HepG2 (cell line): Measurements from ENCODE around the gene NKD1. TPM values are rescaled to one million over a fixed set of nuclear protein-coding genes. Genes with fewer than 3 reads are reported as not detected.
A peak's percentile ranks its signal among the peaks of the same experiment; 100 is the strongest.

Source experiments
- EZH2 ChIP-seq: conservative IDR thresholded peaks from 2 replicates; pipeline ENCODE4 v1.6.1; 2012; ENCODE audit warnings: mild to moderate bottlenecking, low read depth, low read length, moderate library complexity
- FOXA1 ChIP-seq, 2 experiments: fragments of 450-650 bp in 1 of 2; sonication (generic) in 1 of 2; formaldehyde crosslinking in 1 of 2; IDR thresholded peaks; 2 replicates each; pipeline versions ENCODE4 v1.4.0 to v1.6.1; 2016 to 2020; ENCODE audit warnings: missing genetic modification reagents in 1 of 2
- GLMP ChIP-seq: sonication (generic); formaldehyde crosslinking; IDR thresholded peaks from 2 replicates; pipeline ENCODE4 v1.9.0; 2021; ENCODE audit warnings: missing genetic modification reagents, mild to moderate bottlenecking, borderline replicate concordance
- KLF13 ChIP-seq: sonication (generic); formaldehyde crosslinking; IDR thresholded peaks from 2 replicates; pipeline ENCODE4 v1.4.0; 2020; ENCODE audit warnings: mild to moderate bottlenecking, missing genetic modification reagents
- KLF15 ChIP-seq: sonication (generic); formaldehyde crosslinking; IDR thresholded peaks from 2 replicates; pipeline ENCODE4 v1.8.1; 2023; ENCODE audit warnings: borderline replicate concordance, mild to moderate bottlenecking, inconsistent platforms, missing genetic modification reagents, mixed read lengths
- MLX ChIP-seq: IDR thresholded peaks from 2 replicates; pipeline ENCODE4 v1.6.1; 2016
- NR1H2 ChIP-seq: sonication (generic); formaldehyde crosslinking; IDR thresholded peaks from 2 replicates; pipeline ENCODE4 v1.8.1; 2022; ENCODE audit warnings: low read depth, missing genetic modification reagents, borderline replicate concordance
- NR2F2 ChIP-seq: IDR thresholded peaks from 2 replicates; pipeline ENCODE4 v1.6.1; 2012; ENCODE audit warnings: low read depth, inconsistent platforms, borderline replicate concordance
- PCBP2 ChIP-seq: fragments of 200-400 bp; formaldehyde crosslinking; optimal IDR thresholded peaks from 2 replicates; pipeline ENCODE3; 2018; ENCODE audit warnings: low read length, low read depth; ENCODE audit not compliant: poor library complexity, severe bottlenecking
- RAD51 ChIP-seq: fragments of 450-650 bp; IDR thresholded peaks from 2 replicates; pipeline ENCODE4 v1.6.1; 2016; ENCODE audit warnings: borderline replicate concordance
- SNAI1 ChIP-seq: sonication (generic); formaldehyde crosslinking; IDR thresholded peaks from 2 replicates; pipeline ENCODE4 v1.5.0; 2020; ENCODE audit warnings: mild to moderate bottlenecking, missing genetic modification reagents, borderline replicate concordance
- U2AF2 ChIP-seq: fragments of 200-400 bp; formaldehyde crosslinking; IDR thresholded peaks from 2 replicates; pipeline ENCODE4 v1.6.1; 2017; ENCODE audit warnings: low read depth, mild to moderate bottlenecking, low read length
- XRCC5 ChIP-seq: fragments of 200-400 bp; formaldehyde crosslinking; optimal IDR thresholded peaks from 2 replicates; pipeline ENCODE3; 2017; ENCODE audit warnings: mild to moderate bottlenecking, low read length
- ZBTB10 ChIP-seq: sonication (generic); formaldehyde crosslinking; IDR thresholded peaks from 2 replicates; pipeline ENCODE4 v1.4.0; 2020; ENCODE audit warnings: missing genetic modification reagents, borderline replicate concordance
- ZBTB20 ChIP-seq: sonication (generic); formaldehyde crosslinking; IDR thresholded peaks from 2 replicates; pipeline ENCODE4 v1.8.1; 2023; ENCODE audit warnings: missing genetic modification reagents, low read depth, mild to moderate bottlenecking, borderline replicate concordance
- ZNF101 ChIP-seq: sonication (generic); formaldehyde crosslinking; IDR thresholded peaks from 2 replicates; pipeline ENCODE4 v1.4.0; 2020; ENCODE audit warnings: mild to moderate bottlenecking, low read depth, missing genetic modification reagents, borderline replicate concordance
- ZNF253 ChIP-seq: sonication (generic); formaldehyde crosslinking; IDR thresholded peaks from 2 replicates; pipeline ENCODE4 v1.8.0; 2022; ENCODE audit warnings: mild to moderate bottlenecking, missing genetic modification reagents, borderline replicate concordance
- ZNF44 ChIP-seq: sonication (generic); formaldehyde crosslinking; IDR thresholded peaks from 2 replicates; pipeline ENCODE4 v1.5.1; 2020; ENCODE audit warnings: mild to moderate bottlenecking, missing genetic modification reagents
- ZNF441 ChIP-seq: sonication (generic); formaldehyde crosslinking; IDR thresholded peaks from 2 replicates; pipeline ENCODE4 v1.7.0; 2021; ENCODE audit warnings: missing genetic modification reagents, borderline replicate concordance
- ZNF451 ChIP-seq: sonication (generic); formaldehyde crosslinking; IDR thresholded peaks from 2 replicates; pipeline ENCODE4 v1.5.0; 2020; ENCODE audit warnings: mild to moderate bottlenecking, missing genetic modification reagents
- ZNF564 ChIP-seq: sonication (generic); formaldehyde crosslinking; IDR thresholded peaks from 2 replicates; pipeline ENCODE4 v1.8.1; 2023; ENCODE audit warnings: mild to moderate bottlenecking, missing genetic modification reagents
- ZNF670 ChIP-seq: sonication (generic); formaldehyde crosslinking; IDR thresholded peaks from 2 replicates; pipeline ENCODE4 v1.8.0; 2022; ENCODE audit warnings: mild to moderate bottlenecking, missing genetic modification reagents, borderline replicate concordance
- ZNF776 ChIP-seq: sonication (generic); formaldehyde crosslinking; IDR thresholded peaks from 2 replicates; pipeline ENCODE4 v1.4.0; 2020; ENCODE audit warnings: mild to moderate bottlenecking, missing genetic modification reagents
- ZSCAN5A ChIP-seq: sonication (generic); formaldehyde crosslinking; IDR thresholded peaks from 2 replicates; pipeline ENCODE4 v1.8.0; 2022; ENCODE audit warnings: mild to moderate bottlenecking, missing genetic modification reagents, borderline replicate concordance
- polyA plus RNA-seq, 8 experiments: library from polyadenylated mRNA; depleted of rRNA in 3 of 8; stranded (reverse) in 7 of 8; unstranded in 1 of 8; fragments of >200 nt; fragmentation: Illumina TruSeq in 4 of 8; extraction: Trizol in 4 of 8; gene quantifications; 2 replicates each; pipeline versions ENCODE4 v1.2.1 to v1.2.3, GENCODE V29; 2011 to 2016; ENCODE audit warnings: low read depth in 4 of 8, missing spikeins in 1 of 8, mixed read lengths in 1 of 8; ENCODE audit not compliant: insufficient read depth in 1 of 8
- total RNA-seq, 5 experiments: library from RNA; depleted of rRNA; stranded (reverse); fragments of >200 nt; fragmentation: Illumina TruSeq; extraction: Trizol; gene quantifications; 2 replicates each; pipeline ENCODE4 v1.2.3, GENCODE V29; 2016; ENCODE audit warnings: low read depth in 1 of 5

The NKD1 gene
- total and polyA plus RNA-seq, 2 of the 13 experiments (the other 11 are each of a cell fraction or from before 2014, with no cell fraction given) = 70.4 to 121 TPM

GRCh38 chr16:50520451-50521245, 27.5 kb upstream of the NKD1 start (continued):
- TF ChIP-seq ZSCAN5A = peak; percentile 87; the same call in 1 of the 2 replicates
- TF ChIP-seq ZNF670 = no peak
- TF ChIP-seq ZNF253 (CRISPR knock-in tag) = no peak
- no peak for TF ChIP-seq ZNF101 (CRISPR knock-in tag)
- TF ChIP-seq PCBP2 = no peak
- no peak for TF ChIP-seq ZBTB20 (CRISPR knock-in tag)
- no peak for TF ChIP-seq SNAI1
- TF ChIP-seq FOXA1 (IDR thresholded peaks at IDR 0.05) = no peak
- TF ChIP-seq FOXA1 (CRISPR knock-in tag; IDR thresholded peaks at IDR 0.05) = peak; percentile 92
- TF ChIP-seq RAD51 = no peak; the same call in 1 of the 2 replicates
- TF ChIP-seq XRCC5 = peak; percentile 87
- TF ChIP-seq ZNF451 (CRISPR knock-in tag) = no peak
- TF ChIP-seq MLX (CRISPR knock-in tag) = peak; percentile 73
- no peak for TF ChIP-seq ZNF776 (CRISPR knock-in tag)
- TF ChIP-seq KLF13 = no peak
- no peak for TF ChIP-seq KLF15 (CRISPR knock-in tag)
- TF ChIP-seq ZBTB10 = peak; percentile 20; the same call in 1 of the 2 replicates
- no peak for TF ChIP-seq GLMP (CRISPR knock-in tag)
- TF ChIP-seq ZNF564 (CRISPR knock-in tag) = no peak
- no peak for TF ChIP-seq ZNF44 (CRISPR knock-in tag)
- TF ChIP-seq NR1H2 (CRISPR knock-in tag) = no peak
- peak; percentile 89 for TF ChIP-seq NR2F2
- TF ChIP-seq ZNF441 = no peak
- no peak for TF ChIP-seq EZH2
- peak; percentile 55; the same call in 1 of the 2 replicates for TF ChIP-seq U2AF2
